ENCODE measurements around the gene HBQ1.

GRCh38 chr16:170788-171187 is 9.5 kb upstream of the HBQ1 start:
- TF ChIP-seq CTCF (IDR thresholded peaks at IDR 0.05), result no peak
- TF ChIP-seq REST (IDR thresholded peaks at IDR 0.05; ENCODE audit: insufficient read depth in 1 of 2, low read depth in 2 of 2, low read length in 1 of 2), result no peak
- TF ChIP-seq POLR2AphosphoS5 (IDR thresholded peaks at IDR 0.05; ENCODE audit: low read depth, low read length), result no peak
- TF ChIP-seq TCF7L2 (IDR thresholded peaks at IDR 0.05; ENCODE audit: low read depth, low read length), result no peak
- no peak for TF ChIP-seq SIN3A (IDR thresholded peaks at IDR 0.05; ENCODE audit: borderline replicate concordance, insufficient read depth, low read depth, low read length)

Data from Panc1 (cell line).